ENCODE measurements around the gene BAG5. TPM values are rescaled to one million over a fixed set of nuclear protein-coding genes. Genes with fewer than 3 reads are reported as not detected.

Gene BAG5
- total and polyA plus RNA-seq, 2 of the 4 experiments (the other 2 are of a cell fraction), result 6.7 to 22.2 TPM

DNA sequence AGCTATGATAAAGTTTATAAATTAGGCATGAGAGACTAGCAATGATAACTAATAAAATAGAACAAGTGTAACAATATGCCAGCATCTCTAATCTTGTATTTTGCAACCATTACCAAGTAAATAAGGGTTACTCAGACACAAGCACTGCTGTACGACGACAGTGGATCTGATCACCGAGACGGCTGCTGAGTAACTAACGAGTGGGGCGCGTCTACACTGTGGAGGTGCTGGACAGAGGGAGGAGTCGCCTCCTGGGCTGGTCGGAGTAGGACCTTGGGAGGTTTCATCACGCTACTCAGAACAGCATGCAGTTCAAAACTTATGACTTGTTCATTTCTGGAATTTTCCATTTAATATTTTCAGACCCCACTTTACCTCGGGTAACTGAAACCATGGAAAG, 18.7 kb upstream of the BAG5 start:
- Histone ChIP-seq H2BK120ac (ENCODE audit: low read depth, low read length) (no peak overlapping the region), H2AFZ (replicated peaks; ENCODE audit: low read length, poor library complexity) (no peak overlapping the region), H4K20me1 (ENCODE audit: insufficient read depth, low read length) (peaks cover 25% of the 10 kb centered on the region), H3K36me3 (ENCODE audit: control insufficient read depth, insufficient read depth, low read length) (peaks cover 24% of the 10 kb centered on the region), H4K91ac (ENCODE audit: insufficient read depth, low read depth, low read length) (no peak overlapping the region), H2BK15ac (ENCODE audit: low read depth, low read length) (no peak overlapping the region), H3K9ac (ENCODE audit: low read depth, low read length) (no peak overlapping the region), H3K9me1 (ENCODE audit: insufficient read depth, low read length) (peaks cover 14% of the 10 kb centered on the region; the same call in 1 of the 2 replicates), H4K5ac (ENCODE audit: low read depth, low read length) (no peak overlapping the region), H3K14ac (replicated peaks; ENCODE audit: low read depth, low read length) (no peak overlapping the region), H2BK20ac (ENCODE audit: low read depth, low read length) (no peak overlapping the region), H3K9me3 (ENCODE audit: control insufficient read depth, insufficient read depth, low read length) (no peaks in the 10 kb centered on the region), H3K4me1 (ENCODE audit: control insufficient read depth, insufficient read depth, low read length) (peaks cover 15% of the 10 kb centered on the region), H3K4me2 (ENCODE audit: low read depth, low read length) (no peak overlapping the region), H3K23ac (ENCODE audit: low read depth, low read length) (no peak overlapping the region), H3K4me3 (ENCODE audit: insufficient read depth, low read depth, low read length) (no peak overlapping the region), H3K56ac (ENCODE audit: extremely low read depth, insufficient read depth, low read length) (no peak overlapping the region; the same call in 1 of the 2 replicates), H2AK5ac (ENCODE audit: low read depth, low read length) (no peak overlapping the region), H2BK5ac (ENCODE audit: low read depth, low read length, poor library complexity, severe bottlenecking) (no peak overlapping the region), H3K27ac (ENCODE audit: insufficient read depth, low read length) (no peak overlapping the region), H3K4ac (ENCODE audit: low read depth, low read length) (no peak overlapping the region), H3K79me1 (ENCODE audit: low read depth in 1 of 2, low read length in 2 of 2) (peaks cover 23 to 52% of the 10 kb centered on the region in 2 experiments), H3K27me3 (ENCODE audit: control insufficient read depth, insufficient read depth, low read length) (no peaks in the 10 kb centered on the region), H2AK9ac (replicated peaks; ENCODE audit: low read depth, low read length, poor library complexity) (no peak overlapping the region), H3K18ac (ENCODE audit: low read depth, low read length) (no peak overlapping the region), H4K8ac (ENCODE audit: low read depth in 2 of 2, low read length in 2 of 2) (no peak overlapping the region)
- TF ChIP-seq ELK1 (IDR thresholded peaks at IDR 0.05; ENCODE audit: borderline replicate concordance, low read depth, low read length) (no peak), RAD21 (IDR thresholded peaks at IDR 0.05; ENCODE audit: low read length) (no peak), SMC3 (IDR thresholded peaks at IDR 0.05; ENCODE audit: low read depth, low read length) (no peak), CHD1 (IDR thresholded peaks at IDR 0.05; ENCODE audit: low read depth, low read length) (no peak), USF2 (IDR thresholded peaks at IDR 0.05; ENCODE audit: low read depth, low read length) (no peak), CTCF (conservative IDR thresholded peaks at IDR 0.05; ENCODE audit: low read depth, low read length) (no peak), MAFK (IDR thresholded peaks at IDR 0.05; ENCODE audit: low read depth, low read length) (no peak), RFX5 (IDR thresholded peaks at IDR 0.05; ENCODE audit: low read depth, low read length) (no peak), FOS (IDR thresholded peaks at IDR 0.05; ENCODE audit: low read depth, low read length) (no peak), NFE2L2 (IDR thresholded peaks at IDR 0.05; ENCODE audit: low read depth, low read length) (no peak), POLR2A (IDR thresholded peaks at IDR 0.05; ENCODE audit: low read depth, low read length) (no peak), MAZ (IDR thresholded peaks at IDR 0.05; ENCODE audit: borderline replicate concordance, low read depth, low read length) (no peak)
- in situ Hi-C loops (cut with MboI; ENCODE audit: low sequenced_read_pairs) (no loop called here), dilution Hi-C loops (cut with HindIII; ENCODE audit: low sequenced_read_pairs, unreplicated experiment) (no loop called here), intact Hi-C loops (cut with micrococcal nuclease) (no loop called here)
- CTCF ChIA-PET, result no interaction called here
- no peak for ATAC-seq (ENCODE audit: low read depth)
- BruUV-seq (replicated peaks), result no TSS peak
- no CpG with 5 or more reads among the region's 11 CpGs for WGBS, 2 experiments (ENCODE audit: extremely low coverage in 2 of 2, insufficient read length in 1 of 2)
- DNase-seq, result no peak
- POLR2A ChIA-PET (ENCODE audit: unreplicated experiment), result no interaction called here
